Endothelial cell of coronary artery (primary cell): ENCODE data around the gene TLR9. TPM values are rescaled to one million over a fixed set of nuclear protein-coding genes. Genes with fewer than 3 reads are reported as not detected.

Experiments
- total RNA-seq: library from RNA; depleted of rRNA; stranded (reverse); fragments of >200 nt; gene quantifications from 2 replicates; pipeline ENCODE4 v1.2.3, GENCODE V29; 2014

Gene TLR9
- total RNA-seq, result not detected in 2 replicates

GRCh38 chr3:52225452-52226228, at the start of gene TLR9:
TLR9 (minus strand) TSS chr3:52225645; CDS start chr3:52225529, 116 bp downstream.

GRCh38 chr3:52245322-52246263, 20.1 kb upstream of the TLR9 start, which contains the start of gene PPM1M:
PPM1M (plus strand) TSS chr3:52245759; CDS start chr3:52245825, 66 bp downstream.

GRCh38 chr3:52238761-52239701, 13.6 kb upstream of the TLR9 start, which contains the start of gene TWF2:
TWF2 (minus strand) TSS chr3:52239158; CDS start chr3:52239016, 142 bp downstream.

GRCh38 chr3:52197842-52198625, 27.4 kb downstream of the TLR9 start, which contains the start of gene ALAS1:
ALAS1 (plus strand) TSS chr3:52198160; CDS start chr3:52199242, 1,082 bp downstream.

Other genes starting within 250 kb of the TLR9 start
- 18.0 and 18.8 TPM in 2 replicates for gene ACY1, start 242.1 kb downstream of the TLR9 start, total RNA-seq
- 1,227 and 1,287 TPM in 2 replicates for gene RPL29, start 229.8 kb downstream of the TLR9 start, total RNA-seq
- 8.4 and 10.1 TPM in 2 replicates for gene DUSP7, start 169.1 kb downstream of the TLR9 start, total RNA-seq
- gene POC1A, start 71.2 kb downstream of the TLR9 start, total RNA-seq, result 6.8 and 13.2 TPM in 2 replicates
- gene ALAS1, start 27.5 kb downstream of the TLR9 start, total RNA-seq, result 33.1 and 46.7 TPM in 2 replicates
- gene TWF2, start 13.5 kb upstream of the TLR9 start, total RNA-seq, result 114 and 139 TPM in 2 replicates
- gene PPM1M, start 20.1 kb upstream of the TLR9 start, total RNA-seq, result 9.2 and 14.9 TPM in 2 replicates
- gene WDR82, start 53.0 kb upstream of the TLR9 start, total RNA-seq, result 70.3 and 83.1 TPM in 2 replicates
- gene GLYCTK, start 62.2 kb upstream of the TLR9 start, total RNA-seq, result 11.0 and 21.1 TPM in 2 replicates
- gene DNAH1, start 90.7 kb upstream of the TLR9 start, total RNA-seq, result 1.8 and 5.2 TPM in 2 replicates
- 67.0 and 70.7 TPM in 2 replicates for gene BAP1, start 184.4 kb upstream of the TLR9 start, total RNA-seq
- 2.3 and 3.2 TPM in 2 replicates for gene PHF7, start 185.0 kb upstream of the TLR9 start, total RNA-seq
- gene SEMA3G, start 219.5 kb upstream of the TLR9 start, total RNA-seq, result 27.2 and 32.0 TPM in 2 replicates
- gene TNNC1, start 228.4 kb upstream of the TLR9 start, total RNA-seq, result 0.18 and 0.19 TPM in 2 replicates
- 75.7 and 110 TPM in 2 replicates for gene NISCH, start 230.0 kb upstream of the TLR9 start, total RNA-seq